ENCODE results near the gene PTPRK. TPM values are rescaled to one million over a fixed set of nuclear protein-coding genes. Genes with fewer than 3 reads are reported as not detected.

PTPRK gene
- total and polyA plus RNA-seq, 12 donors = 3.2 to 22.4 (median 15.0) TPM

GRCh38 chr6:128479991-128480390 lies 40.4 kb downstream of the PTPRK start:
- DNase-seq = no peak
- TF ChIP-seq, protein P1, sequence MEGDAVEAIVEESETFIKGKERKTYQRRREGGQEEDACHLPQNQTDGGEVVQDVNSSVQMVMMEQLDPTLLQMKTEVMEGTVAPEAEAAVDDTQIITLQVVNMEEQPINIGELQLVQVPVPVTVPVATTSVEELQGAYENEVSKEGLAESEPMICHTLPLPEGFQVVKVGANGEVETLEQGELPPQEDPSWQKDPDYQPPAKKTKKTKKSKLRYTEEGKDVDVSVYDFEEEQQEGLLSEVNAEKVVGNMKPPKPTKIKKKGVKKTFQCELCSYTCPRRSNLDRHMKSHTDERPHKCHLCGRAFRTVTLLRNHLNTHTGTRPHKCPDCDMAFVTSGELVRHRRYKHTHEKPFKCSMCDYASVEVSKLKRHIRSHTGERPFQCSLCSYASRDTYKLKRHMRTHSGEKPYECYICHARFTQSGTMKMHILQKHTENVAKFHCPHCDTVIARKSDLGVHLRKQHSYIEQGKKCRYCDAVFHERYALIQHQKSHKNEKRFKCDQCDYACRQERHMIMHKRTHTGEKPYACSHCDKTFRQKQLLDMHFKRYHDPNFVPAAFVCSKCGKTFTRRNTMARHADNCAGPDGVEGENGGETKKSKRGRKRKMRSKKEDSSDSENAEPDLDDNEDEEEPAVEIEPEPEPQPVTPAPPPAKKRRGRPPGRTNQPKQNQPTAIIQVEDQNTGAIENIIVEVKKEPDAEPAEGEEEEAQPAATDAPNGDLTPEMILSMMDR (IDR thresholded peaks at IDR 0.05) = no peak
- TF ChIP-seq POLR2A (IDR thresholded peaks at IDR 0.05) = no peak
- no peak overlapping the region for H3K27ac ChIP-seq
- 95 to 98% (median 96%) methylated on average over 4 of the region's 4 CpGs for WGBS, 4 donors
- no peaks in the 10 kb centered on the region for H3K27me3 ChIP-seq
- H3K9me3 ChIP-seq (replicated peaks in 1 of 3) = peaks cover 0 to 6% (median 0%) of the 10 kb centered on the region in 3 donors
- intact Hi-C loops (cut with DNase I) = no loop called here
- H3K4me3 ChIP-seq = no peak overlapping the region
- H3K36me3 ChIP-seq (replicated peaks in 1 of 2) = no peaks in the 10 kb centered on the region
- H3K4me1 ChIP-seq (replicated peaks in 1 of 2) = no peaks in the 10 kb centered on the region

GRCh38 chr6:128479048-128479666 lies 41.2 kb downstream of the PTPRK start:
- H3K9me3 ChIP-seq (replicated peaks in 1 of 3) = no peaks in the 10 kb centered on the region
- intact Hi-C loops (cut with DNase I) = no loop called here
- no peak overlapping the region for H3K27ac ChIP-seq
- H3K4me3 ChIP-seq = peak overlapping the region in 1 of 4 donors; percentile 36
- no peak for TF ChIP-seq POLR2A (IDR thresholded peaks at IDR 0.05)
- TF ChIP-seq, protein P1 (IDR thresholded peaks at IDR 0.05) = no peak
- H3K36me3 ChIP-seq (replicated peaks in 1 of 2) = no peaks in the 10 kb centered on the region
- WGBS, 4 donors = 87 to 98% (median 96%) methylated on average over 2 of the region's 2 CpGs
- no peaks in the 10 kb centered on the region for H3K4me1 ChIP-seq (replicated peaks in 1 of 2)
- H3K27me3 ChIP-seq = no peaks in the 10 kb centered on the region
- DNase-seq = no peak

- Histone ChIP-seq H3K4me1 (replicated peaks in 1 of 2) (no peaks in the 10 kb centered on the region), H3K27me3 (no peaks in the 10 kb centered on the region), H3K27ac (no peak overlapping the region), H3K36me3 (replicated peaks in 1 of 2) (no peaks in the 10 kb centered on the region), H3K4me3 (peak overlapping the region in 1 of 4 donors; percentile 36), H3K9me3 (replicated peaks in 1 of 3) (no peaks in the 10 kb centered on the region)
- DNase-seq = no peak
- 71 to 73% (median 72%) methylated on average over 3 of the region's 3 CpGs for WGBS, 4 donors
- intact Hi-C loops (cut with DNase I) = no loop called here
- TF ChIP-seq, protein P1 (IDR thresholded peaks at IDR 0.05) = no peak
- TF ChIP-seq POLR2A (IDR thresholded peaks at IDR 0.05) = no peak
Observed at GRCh38 chr6:128478230-128479047, 42.0 kb downstream of the PTPRK start.

DNA sequence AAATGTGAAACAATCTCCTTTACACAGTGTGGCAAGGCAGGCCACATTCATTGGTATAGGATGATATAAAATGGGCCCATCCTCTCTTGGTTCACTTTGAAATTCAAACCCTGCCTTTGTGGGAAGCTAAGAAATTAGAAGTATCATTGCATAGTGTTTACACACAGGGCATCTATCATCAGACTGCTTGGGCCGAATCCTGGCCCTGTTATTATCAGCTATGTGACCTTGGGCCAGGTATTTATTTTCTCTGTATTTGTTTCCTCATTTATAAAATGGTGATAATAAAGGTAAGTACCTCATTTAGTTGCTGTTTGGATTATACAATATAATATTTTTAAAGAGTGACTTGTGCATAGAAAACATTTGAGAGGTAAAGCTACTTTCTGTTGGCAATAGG lies 45.5 kb downstream of the PTPRK start:
- 36 to 52% (median 48%) methylated on average over 1 of the region's 1 CpG for WGBS, 4 donors
- intact Hi-C loops (cut with DNase I) = no loop called here
- no peaks in the 10 kb centered on the region for H3K9me3 ChIP-seq (replicated peaks in 1 of 3)
- DNase-seq = no peak
- no peak overlapping the region for H3K4me3 ChIP-seq
- H3K36me3 ChIP-seq (replicated peaks in 1 of 2) = no peaks in the 10 kb centered on the region
- H3K4me1 ChIP-seq (replicated peaks in 1 of 2) = no peaks in the 10 kb centered on the region
- TF ChIP-seq POLR2A (IDR thresholded peaks at IDR 0.05) = no peak
- TF ChIP-seq, protein P1 (IDR thresholded peaks at IDR 0.05) = no peak
- no peaks in the 10 kb centered on the region for H3K27me3 ChIP-seq
- no peak overlapping the region for H3K27ac ChIP-seq
